Measurements from ENCODE around the gene CARD19.

CARD19 gene

DNA sequence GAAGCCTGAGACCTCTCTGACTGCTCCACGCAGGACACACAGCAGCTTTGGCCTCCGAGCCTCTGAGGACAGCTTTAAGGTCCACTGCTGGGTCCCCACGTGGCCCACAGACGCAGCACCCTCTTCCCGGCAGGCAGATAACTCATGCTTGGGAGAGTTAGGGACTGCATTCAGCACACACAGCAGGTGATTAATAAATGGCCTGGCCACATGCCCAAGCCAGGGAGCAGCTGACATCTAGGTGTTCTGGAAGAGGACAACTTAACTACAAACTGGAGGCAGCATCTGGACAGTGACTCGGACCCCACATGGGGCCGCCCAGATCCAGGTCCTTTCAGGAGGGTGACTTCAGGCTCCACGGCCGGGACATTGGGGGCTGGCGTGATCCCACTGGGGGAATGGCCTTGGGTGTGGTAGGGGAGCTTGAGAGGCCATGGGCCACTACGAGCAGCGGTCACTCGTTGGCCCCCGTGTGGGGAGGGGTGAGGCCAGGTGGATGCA lies 26.8 kb downstream of the CARD19 start:
- DNase-seq, result no peak

DNA sequence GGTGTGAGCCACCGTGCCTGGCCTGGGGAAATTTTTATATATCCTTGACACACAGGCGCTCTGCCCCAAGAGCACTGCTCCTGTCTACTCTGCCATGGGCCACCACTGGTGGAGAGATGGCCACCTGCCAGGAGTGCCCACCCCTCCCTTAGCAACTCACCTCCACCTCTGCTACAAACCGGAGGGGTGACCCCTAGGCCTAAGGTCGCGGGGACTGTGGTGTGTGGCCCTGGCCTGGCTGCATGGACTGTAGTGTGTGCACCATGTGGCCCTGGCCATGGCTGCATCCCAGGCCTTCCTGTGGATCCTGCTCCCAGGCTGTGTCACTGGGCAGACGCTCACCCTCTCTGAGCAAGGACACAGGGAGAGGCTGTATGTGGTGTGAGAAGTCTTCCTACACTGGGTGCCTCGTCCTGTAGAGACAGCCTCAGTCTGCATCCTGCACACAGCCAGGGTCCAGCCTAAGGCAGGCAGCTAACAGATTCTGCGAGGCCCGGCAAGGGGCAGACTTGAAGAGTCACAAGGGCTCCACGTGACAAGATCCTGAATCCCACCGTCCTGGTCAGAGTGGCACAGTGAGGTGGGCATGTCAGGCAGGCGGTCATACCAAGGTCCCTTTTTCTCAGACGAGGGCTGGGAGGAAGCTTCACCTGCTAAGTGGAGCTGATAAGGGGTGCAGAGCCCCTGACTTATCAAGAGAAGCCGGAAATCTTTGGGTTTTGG lies 27.7 kb downstream of the CARD19 start:
- no peak for DNase-seq

- DNase-seq, result no peak
Observed at GRCh38 chr9:93124793-93125192, 28.8 kb downstream of the CARD19 start.

- no peak for DNase-seq
Observed at GRCh38 chr9:93125331-93125894, 29.4 kb downstream of the CARD19 start.

DNA sequence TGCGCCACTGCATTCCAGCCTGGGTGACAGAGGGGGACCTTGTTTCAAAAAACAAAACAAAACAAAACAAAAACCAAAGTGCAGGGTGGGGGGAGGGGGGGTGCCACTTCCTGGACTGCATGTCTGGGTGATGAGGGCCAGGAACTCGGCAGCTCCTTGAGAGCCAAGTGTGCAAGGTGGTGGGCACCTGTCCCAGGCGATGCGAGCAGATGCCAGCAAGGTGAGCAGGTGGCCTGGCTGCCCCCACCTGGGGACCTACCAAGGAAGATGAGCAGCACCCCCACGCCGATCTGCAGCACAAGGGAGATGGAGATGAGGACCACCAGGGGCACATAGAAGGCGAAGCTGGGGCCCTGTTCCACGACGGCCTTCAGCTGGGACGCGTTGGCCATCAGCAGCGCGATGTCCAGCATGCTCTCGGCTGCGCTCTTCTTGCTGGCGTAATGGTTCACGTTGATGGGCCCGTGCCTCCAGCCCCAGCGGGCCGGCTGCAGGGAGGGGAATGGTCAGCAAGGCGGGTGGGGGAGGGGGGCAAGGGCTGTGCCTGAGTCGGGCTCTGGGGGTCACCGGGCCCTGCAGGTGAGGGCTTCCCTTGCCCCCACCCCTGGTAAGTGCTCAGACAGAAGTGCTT lies 30.2 kb downstream of the CARD19 start:
- no peak for DNase-seq

- no peak for DNase-seq
Observed at GRCh38 chr9:93126825-93127368, 30.9 kb downstream of the CARD19 start.

DNA sequence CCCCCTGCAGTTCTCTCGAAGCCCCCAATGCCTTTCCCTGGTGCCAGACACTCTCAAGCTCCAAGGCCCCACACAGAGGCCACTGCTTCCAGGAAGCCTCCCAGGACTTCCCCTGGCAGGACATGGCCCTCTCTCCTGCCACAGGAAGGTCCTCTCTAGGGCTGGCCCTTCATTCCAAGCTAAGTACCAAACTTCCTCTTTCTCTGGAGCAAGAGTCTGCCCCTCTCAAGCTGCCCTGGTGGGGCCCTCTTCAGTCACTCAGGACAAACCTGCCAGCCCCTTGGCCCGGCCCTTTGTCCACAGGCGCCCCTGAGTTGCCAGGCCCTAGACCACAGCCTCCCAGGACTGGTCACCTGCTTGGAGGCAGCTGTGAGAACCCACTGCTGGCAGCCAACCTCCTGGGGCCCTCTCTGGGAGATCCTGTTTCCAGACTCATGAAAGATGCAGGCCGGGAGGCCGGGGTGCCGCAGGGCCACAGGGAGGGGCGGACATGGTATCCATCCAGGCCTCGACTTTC lies 31.4 kb downstream of the CARD19 start:
- DNase-seq, result no peak

DNA sequence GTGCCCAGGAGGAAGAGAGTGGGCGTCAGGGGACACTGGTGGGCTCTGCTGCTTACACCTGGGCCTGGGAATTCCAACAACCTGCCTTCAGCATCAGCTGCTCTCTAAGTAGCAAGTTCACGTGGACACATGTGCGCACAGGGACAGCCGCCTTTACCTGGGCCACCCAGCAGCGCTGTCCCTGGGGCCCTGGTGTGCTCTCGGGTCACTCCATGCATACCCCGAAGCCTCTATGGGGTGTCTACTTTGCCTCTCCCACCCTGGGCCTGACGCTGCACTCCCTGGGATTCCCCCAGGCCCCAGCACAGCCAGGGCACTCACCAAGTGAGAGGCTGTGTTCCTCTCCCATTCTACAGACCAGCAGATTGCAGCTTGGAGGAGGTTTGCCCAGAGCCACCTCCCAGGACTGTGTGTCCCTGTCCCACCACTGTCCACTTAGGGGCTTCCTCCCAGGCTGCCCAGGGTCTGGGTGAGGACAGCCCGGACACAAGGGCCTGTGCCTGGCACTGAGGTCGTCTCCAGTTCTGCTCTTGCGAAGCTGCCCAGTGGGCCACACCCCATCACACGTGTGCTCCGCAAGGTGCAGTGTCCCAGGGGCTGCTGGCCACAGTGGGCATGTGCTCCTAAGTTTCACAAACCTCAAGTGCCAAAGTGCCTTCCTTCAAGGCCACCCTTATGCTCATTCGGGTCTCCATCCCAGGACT lies 32.1 kb downstream of the CARD19 start:
- no peak for DNase-seq

GRCh38 chr9:93128715-93129224 lies 32.8 kb downstream of the CARD19 start:
- DNase-seq, result no peak

- no peak for DNase-seq
Observed at GRCh38 chr9:93129286-93129685, 33.3 kb downstream of the CARD19 start.

DNA sequence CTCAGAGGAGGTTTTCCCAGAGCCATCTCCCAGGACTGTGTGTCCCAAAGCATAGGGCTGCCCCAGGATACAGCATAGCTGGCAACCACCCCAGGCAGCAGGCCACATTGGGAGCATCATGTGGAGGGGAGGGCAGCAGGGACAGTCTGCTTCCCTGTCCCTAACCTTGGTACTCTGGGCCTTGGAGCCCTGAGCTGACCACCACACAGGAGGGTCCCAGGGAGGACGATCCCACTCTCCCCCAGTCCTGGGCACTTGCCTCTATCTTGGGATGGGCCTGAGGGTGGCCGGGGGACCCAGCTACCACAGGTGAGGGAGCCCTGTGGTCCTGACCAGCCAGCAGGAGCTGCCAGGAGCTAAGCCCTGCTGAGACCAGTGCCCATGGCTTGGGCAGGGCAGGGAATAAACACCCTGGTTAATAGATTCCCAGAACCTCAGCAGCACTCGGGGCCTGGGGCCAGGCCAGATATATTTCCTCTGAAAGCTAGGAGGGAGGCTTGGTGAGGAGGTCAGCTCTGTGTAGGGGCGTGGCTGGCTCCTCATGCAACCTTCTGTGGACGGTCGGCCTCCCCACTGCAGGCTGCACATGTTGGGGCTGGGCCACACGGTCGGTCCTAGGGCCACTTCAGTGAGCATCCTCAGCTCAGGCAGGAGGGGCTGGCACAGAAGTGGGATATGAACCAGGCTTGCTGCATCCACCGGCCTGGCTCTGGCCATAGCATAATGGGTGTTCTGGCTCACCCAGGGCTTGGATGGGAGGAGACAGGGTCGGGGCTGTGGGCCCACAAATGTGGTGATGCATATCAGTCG lies 33.9 kb downstream of the CARD19 start:
- DNase-seq, result no peak

DNA sequence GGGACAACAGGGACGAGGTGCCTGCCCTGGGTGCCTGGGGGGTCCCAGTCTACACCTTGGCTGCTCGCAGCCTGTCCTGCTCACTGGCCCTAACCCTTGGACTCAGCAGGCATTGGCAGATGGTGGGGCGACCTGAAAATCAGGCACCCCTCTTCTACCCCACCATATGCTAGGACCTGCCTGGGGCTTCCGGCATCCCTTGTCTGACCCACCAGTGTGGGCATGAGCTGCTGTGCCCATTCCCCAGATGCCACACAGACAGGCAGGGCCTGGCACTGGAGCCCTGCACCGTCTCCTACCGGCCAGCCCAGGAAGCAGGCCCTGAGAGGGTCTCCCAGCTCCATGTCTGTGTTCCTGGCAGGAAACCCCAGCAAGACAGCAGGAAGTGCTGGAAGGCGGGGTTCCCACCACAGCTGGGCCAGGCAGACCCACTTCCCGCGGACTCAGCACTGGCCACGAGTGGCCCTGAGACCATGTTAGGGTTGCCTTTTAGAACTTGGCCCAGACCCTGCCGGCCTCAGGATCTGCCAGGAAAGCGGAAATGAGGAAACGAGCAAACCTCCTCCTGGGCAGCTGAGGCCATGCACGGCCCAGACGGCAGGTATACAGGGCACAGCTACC lies 35.0 kb downstream of the CARD19 start:
- DNase-seq, result no peak

DNA sequence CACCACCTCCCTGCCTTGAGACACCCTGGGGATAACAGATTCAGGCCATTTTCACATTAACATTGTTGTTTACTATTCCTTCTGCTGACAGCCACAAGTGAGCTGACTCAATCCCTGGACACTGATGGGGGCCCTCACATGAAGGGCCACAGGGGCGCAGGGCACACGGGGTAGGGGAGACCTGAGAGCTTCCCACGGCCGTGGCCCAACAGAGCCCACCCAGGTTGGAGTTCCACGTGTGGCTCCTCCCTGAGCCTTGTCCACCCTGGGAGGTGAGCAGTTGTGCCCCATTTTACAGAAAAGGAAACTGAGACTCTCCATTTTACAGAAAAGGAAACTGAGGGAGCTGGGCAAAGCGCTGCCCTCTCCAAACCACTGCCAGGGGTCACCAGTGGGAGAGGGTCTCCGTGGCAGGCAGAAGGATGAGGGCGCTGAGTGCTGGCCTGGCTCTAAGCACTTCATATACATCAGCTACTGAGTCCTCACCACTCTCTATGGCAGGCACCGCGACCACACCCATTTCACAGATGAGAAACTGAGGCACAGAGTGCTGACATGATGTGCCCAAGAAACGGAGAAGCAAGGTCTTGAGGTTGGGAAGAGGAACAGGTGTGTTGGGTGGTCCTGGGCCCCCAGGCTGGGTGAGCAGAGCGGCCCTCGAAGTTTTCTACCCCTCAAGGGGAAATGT lies 35.7 kb downstream of the CARD19 start:
- no peak for DNase-seq

- DNase-seq, result no peak
Observed at GRCh38 chr9:93132287-93132927, 36.4 kb downstream of the CARD19 start.

DNA sequence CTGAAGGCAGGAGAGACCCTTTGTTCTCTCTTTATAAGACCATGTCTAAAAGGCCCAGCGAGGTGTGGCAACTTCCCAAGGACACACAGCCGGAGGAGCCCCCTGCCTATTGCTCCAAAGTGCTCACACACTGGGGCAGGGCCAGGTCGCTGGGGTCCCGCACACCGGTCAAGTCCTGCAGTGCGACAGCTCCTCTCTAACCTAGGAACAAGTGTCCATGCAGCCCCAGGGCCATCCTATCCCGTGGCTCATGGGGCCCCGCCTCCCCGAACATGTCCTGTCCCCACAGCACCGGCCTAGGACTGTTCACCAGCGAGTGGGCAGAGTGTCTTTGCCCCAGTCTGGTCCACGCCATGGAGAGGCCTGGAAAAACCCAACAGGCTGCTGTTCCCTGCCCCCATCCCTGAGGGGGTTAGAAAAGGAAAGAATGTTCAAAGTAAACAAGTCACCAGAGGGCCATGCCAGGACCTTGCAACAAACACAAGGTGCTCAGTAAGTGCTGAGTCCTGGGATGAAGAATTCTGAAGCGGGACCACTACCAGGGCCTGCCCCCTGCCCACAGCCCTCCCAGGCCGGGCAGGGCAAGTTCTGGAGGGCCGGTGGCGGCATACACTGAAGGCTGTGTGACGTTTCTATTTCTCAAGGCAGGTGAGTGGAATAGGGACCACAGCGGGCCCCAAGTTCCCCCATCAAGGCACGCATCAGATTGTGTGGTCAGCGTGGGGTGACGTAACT lies 37.1 kb downstream of the CARD19 start:
- no peak for DNase-seq

- DNase-seq, result no peak
Observed at GRCh38 chr9:93133681-93134014, 37.6 kb downstream of the CARD19 start.

- no peak for DNase-seq
Observed at GRCh38 chr9:93134015-93134739, 38.2 kb downstream of the CARD19 start, which contains the start of gene NINJ1. NINJ1 (minus strand) TSS chr9:93134251; CDS start chr9:93134217, 34 bp downstream.

DNA sequence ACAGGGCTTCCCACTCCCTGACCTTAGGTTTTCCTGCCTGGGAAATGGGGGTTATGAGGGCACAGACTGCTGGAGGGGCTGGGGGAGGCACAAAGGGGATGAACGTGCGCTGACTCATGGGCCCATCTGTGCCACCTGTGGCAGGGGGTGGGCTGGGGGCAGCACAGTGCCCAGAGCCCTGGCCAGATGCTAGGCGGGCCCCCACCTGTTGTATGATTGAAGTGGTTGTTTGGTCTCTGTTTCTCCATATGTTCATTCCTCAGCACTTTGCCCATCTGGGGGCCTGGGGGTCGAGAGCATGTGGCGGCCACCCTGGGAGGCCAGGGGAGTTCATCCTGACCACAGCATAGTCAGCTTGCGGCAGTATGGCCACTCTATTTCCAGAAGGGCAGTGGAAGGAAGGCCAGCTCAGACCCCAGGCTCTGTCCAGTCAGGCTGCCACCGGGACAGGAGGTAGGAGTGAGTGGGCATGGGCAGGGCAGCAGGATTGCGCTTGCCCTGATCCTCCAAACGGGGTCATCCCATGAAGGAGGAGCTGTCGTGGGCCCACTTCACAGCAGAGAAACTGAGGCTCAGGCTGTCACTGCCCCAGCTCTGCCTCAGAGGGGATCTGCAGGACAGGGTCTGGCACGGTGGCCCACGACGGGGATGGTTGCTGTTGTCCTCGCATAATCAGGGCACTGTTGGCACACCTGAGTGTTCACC lies 38.9 kb downstream of the CARD19 start:
- no peak for DNase-seq
